DMS153 (cell line): ENCODE measurements around the gene ZNF839.
"Not testable (repeated sequence)": the region's sequence is repeated elsewhere in the genome, so short reads cannot be mapped to it uniquely, and the experiment has no call there.

Source experiments
- DNase-seq: peaks from one replicate; lab custom pipeline; 2025; lab: John Stamatoyannopoulos, UW

ZNF839 gene

DNA sequence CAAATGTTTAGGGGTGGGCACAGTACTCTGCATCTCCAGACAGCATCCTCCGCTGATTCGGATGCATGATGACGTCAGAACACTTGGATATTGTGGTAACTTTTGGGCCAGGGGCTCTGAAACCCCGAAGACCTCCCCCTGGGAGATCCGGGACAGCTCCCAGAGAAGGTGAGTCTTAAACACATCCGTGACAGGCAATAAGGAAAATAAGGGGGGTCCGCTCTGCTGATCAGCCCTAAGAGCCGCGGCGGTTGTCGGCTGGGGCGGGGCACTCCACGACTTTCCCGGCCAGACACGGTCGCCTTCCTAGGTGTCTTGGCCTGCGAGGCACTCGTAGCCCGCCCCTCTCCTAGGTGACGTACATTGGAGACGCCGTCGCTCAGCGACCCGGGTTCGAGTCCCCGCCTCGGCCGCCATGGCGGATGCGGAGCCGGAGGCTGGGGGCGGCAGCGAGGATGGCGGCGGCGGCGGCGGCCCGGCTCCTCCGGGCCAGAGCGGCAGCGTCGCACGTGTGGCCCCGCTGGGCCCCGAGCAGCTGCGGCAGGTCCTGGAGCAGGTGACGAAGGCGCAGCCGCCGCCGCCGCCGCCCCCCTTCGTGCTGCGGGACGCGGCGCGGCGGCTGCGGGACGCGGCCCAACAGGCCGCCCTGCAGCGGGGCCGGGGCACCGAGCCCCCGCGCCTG is at the start of gene ZNF839:
Gene ZNF839, plus strand, starts transcription at position 396 of the 682 bp plus-strand sequence. Its CDS starts 20 bp downstream, at position 416.
- peak; percentile 24 for DNase-seq

DNA sequence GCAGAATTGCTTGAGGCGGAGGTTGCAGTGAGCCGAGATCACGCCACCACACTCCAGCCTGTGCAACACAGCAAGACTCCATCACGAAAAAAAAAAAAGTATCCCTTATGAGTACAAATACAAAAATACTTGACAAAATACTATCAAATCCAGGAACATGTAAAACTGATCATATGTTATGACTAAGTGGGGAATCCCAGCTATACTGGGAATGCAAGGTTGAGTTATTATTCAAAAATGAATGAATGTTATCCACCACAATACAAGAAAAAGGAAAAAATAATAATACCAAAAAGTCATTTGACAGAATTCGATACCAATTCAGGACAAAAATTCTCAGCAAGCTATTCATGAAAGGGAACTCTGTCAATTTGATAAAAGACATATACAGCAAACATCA is 47.2 kb upstream of the ZNF839 start:
- no peak for DNase-seq

DNA sequence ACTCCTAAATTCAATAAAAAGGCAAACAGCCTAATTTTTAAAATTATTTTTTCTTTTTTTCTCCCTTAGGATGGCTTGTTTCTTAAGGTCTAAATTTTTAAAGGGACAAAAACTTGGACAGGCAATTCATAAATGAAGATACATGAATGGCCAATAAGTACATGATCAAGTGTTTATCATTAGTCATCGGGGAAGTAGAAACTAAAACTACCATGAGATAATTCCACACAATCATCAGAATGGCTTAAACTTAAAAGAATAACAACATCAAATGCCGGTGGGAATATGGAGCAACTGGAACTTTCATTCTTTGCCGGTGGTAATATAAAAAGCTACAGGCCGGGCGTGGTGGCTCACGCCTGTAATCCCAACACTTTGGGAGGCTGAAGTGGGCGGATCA is 43.7 kb upstream of the ZNF839 start:
- DNase-seq = no peak

DNA sequence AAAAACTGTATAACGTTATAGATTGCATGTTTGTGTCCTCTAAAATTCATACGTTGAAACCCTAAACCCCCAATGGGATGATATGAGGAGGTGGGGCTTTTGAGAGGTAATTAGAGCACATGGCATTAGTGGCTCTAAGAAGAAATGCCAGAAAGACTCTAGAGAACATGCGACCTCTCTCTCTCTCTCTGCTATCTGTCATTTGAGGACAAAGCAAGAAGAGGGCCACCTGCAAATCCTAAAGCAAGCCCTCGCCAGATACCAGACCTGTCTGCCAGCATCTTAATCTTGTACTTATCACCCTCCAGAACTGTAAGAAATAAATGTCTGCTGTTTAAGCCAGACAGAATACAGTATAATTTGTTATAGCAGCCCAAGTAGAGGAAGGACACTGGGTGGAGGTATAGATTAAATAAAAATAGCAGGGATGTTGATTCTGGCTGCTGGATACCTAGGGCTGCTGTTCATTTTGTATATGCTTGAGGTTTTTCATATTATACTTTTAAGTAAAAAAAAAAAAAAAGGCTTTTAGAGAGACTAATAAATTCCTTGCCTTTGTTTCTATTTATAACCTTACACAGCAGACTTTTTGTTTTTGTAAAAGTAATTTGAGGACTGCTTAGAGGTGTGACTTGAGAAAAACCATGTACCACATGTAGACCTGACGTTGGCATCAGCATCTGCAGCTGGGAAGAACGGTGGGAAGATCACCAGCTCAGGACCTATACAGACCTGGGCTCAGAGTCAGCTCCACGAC is 41.5 kb upstream of the ZNF839 start:
- no peak for DNase-seq

- no peak for DNase-seq
Measured at GRCh38 chr14:102278631-102278935, 41.0 kb upstream of the ZNF839 start.

- DNase-seq = no peak
Measured at GRCh38 chr14:102279282-102279681, 40.3 kb upstream of the ZNF839 start.

GRCh38 chr14:102279688-102280348 is 39.7 kb upstream of the ZNF839 start:
- no peak for DNase-seq

- no peak for DNase-seq
Measured at GRCh38 chr14:102280376-102280962, 39.1 kb upstream of the ZNF839 start.

GRCh38 chr14:102282751-102283465 is 36.6 kb upstream of the ZNF839 start:
- DNase-seq = no peak

DNA sequence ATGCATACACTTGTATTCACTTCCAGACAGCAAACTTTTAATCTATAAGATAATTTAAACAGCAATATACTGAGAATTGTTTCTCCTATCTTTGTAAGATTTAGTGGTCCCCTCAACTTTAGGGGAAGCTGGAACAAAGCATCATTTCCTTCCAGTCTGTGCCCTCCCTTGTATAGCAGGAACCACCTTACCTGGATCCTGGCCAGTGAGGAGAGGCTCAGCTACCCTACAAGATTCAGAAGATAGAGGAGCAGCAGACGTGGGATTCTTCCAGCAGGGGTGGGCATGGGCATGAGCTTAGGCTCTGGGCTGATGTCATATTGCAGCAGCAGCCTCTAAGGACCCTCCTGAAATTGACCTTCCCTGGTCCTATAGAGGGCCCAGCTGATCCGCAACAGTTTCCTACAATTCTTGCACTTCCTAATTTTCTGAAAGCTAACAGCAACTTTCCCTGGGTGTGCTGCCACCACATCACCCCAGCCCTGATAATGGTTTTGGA is 35.9 kb upstream of the ZNF839 start:
- DNase-seq = no peak

GRCh38 chr14:102285106-102285505 is 34.4 kb upstream of the ZNF839 start:
- DNase-seq = no peak

- DNase-seq = no peak
Measured at GRCh38 chr14:102288139-102288538, 31.4 kb upstream of the ZNF839 start.

DNA sequence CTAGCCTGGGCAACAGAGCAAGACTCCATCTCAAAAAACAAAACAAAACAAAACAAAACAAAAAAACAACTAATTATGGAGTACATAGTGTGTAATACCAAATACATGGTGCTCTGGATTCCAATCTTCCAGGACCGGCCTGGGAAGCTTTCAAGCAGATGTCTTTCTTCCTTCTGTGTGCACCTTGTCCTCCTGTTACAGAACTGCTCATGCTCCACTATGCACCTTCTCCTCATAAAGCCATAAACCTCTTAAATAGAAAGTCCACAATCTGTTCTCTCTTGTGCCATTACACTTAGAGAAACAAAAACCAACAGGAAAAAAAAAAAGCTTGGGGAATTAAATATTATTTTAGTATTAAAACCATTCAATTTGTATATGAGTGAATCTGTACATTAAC is 27.1 kb upstream of the ZNF839 start:
- DNase-seq = no peak

DNA sequence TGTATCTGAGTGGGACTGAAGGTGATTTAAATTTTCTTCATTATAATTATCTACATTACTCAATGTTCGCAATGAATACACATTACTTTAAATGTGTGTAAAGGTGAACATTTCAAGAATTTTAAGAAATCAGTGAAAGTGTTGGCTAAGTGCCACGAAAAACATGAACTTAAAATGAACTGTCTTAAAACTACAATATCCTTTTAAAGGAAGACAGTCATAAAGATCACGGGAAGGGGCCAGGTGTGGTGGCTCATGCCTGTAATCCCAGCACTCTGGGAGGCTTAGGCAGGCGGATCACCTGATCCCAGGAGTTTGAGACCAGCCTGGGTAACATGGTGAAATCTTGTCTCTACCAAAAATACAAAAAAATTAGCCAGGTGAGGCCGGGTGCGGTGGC is 25.8 kb upstream of the ZNF839 start:
- DNase-seq = no peak

DNA sequence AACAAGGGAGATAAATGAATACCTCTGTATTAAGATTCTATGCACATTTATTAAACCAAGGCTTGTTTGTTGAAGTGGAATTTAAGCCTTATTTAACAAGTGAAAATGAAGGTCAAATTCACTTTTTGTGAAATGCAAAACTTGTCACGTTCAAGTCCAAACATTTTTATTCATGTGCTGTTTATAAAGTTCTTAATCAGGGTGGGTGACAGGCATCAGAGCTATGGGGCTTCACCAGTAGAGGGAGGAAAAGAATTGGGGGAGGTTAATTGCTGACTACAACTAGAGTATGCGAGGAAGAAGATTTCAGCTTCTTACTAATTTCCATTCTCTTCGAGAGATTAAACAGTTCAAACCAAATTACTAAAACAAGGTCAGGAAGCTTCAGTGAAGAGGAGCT is 24.3 kb upstream of the ZNF839 start:
- no peak for DNase-seq

GRCh38 chr14:102297436-102298170 is 21.9 kb upstream of the ZNF839 start:
- no peak for DNase-seq

DNA sequence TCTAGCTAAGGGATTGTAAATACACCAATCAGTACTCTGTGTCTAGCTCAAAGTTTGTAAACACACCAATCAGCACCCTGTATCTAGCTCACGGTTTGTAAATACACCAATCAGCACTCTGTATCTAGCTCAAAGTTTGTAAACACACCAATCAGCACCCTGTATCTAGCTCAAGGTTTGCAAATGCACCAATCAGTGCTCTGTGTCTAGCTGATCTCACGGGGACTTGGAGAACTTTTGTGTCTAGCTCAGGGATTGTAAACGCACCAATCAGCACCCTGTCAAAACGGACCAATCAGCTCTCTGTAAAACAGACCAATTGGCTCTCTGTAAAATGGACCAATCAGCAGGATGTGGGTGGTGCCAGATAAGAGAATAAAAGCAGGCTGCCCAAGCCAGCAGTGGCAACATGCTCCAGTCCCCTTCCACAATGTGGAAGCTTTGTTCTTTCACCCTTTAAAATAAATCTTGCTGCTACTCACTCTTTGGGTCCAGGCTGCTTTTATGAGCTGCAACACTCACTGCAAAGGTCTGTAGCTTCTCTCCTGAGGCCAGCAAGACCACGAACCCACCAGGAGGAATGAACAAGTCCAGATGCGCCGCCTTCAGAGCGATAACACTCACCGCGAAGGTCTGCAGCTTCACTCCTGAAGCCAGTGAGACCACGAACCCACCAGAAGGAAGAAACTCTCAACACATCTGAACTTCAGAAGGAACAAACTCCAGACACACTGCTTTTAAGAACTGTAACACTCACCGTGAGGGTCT is 21.1 kb upstream of the ZNF839 start:
- DNase-seq = not testable (repeated sequence)

GRCh38 chr14:102303664-102304063 is 15.9 kb upstream of the ZNF839 start:
- DNase-seq = no peak

GRCh38 chr14:102304611-102305506 is 14.7 kb upstream of the ZNF839 start, which contains the start of gene MOK:
MOK (minus strand) TSS chr14:102305164; CDS start chr14:102304968, 196 bp downstream.
- peak; percentile 78 for DNase-seq
